Urinary bladder (tissue), 4 donors: ENCODE measurements around the gene GPR32. TPM values are rescaled to one million over a fixed set of nuclear protein-coding genes. Genes with fewer than 3 reads are reported as not detected.
"Not testable (repeated sequence)": the region's sequence is repeated elsewhere in the genome, so short reads cannot be mapped to it uniquely, and the experiment has no call there.

Experiments
- DNase-seq: peaks from one replicate; pipeline ENCODE4 v3.0.0-alpha.2; 2015; ENCODE audit errors: extremely low spot score
- H3K27ac ChIP-seq: one replicate; pipeline ENCODE4 v1.5.1; 2013; ENCODE audit warnings: low read depth, mild to moderate bottlenecking, moderate library complexity
- H3K36me3 ChIP-seq: one replicate; pipeline ENCODE4 v1.6.1; 2013; ENCODE audit warnings: mild to moderate bottlenecking, moderate library complexity; ENCODE audit not compliant: insufficient read depth
- H3K4me1 ChIP-seq: one replicate; pipeline ENCODE4 v1.6.1; 2013; ENCODE audit warnings: mild to moderate bottlenecking, moderate library complexity; ENCODE audit not compliant: insufficient read depth
- H3K4me3 ChIP-seq: one replicate; pipeline ENCODE4 v1.5.1; 2013; ENCODE audit warnings: low read depth, low read length
- WGBS: extraction: QIAGEN DNeasy Blood & Tissue Kit; methylation state at CpG from one replicate; pipeline ENCODE4 v1.1.7; 2013; 5-methylcytosine and 5-hydroxymethylcytosine counted together
- polyA plus RNA-seq: library from polyadenylated mRNA; stranded (reverse); fragments of 200-250 nt; gene quantifications from one replicate; pipeline ENCODE4 v1.2.3, GENCODE V29; 2013
- total RNA-seq: library from RNA; depleted of rRNA; stranded (reverse); fragments of >200 nt; gene quantifications from one replicate; pipeline ENCODE4 v1.2.3, GENCODE V29; 2014
- donor health status: healthy with polysubstance abuse.
- donor health status: healthy.

Gene GPR32
- total and polyA plus RNA-seq, 2 donors = not detected

DNA sequence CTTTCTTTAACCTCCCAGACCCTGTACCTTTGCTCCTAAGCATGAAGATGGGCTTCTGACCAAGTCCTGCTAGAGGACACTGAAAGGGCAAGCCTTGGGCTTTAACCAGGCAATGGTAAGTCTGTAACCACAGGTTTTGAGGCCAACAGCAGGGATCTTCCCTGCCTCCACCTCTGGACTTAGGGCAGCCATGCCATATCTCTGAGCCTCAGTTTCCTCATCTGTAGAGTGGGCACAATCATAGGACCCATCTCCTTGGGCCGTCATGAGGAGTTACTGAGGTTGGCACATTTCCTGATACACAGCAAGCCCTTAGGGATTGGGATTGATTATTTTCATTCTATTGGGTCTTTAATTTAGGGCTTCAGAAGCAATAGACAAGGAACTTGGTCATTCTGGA lies 38.6 kb downstream of the GPR32 start:
- WGBS = 62% methylated on average over 1 of the region's 1 CpG
- DNase-seq = no peak
- H3K4me3 ChIP-seq = no peak overlapping the region
- H3K36me3 ChIP-seq = no peaks in the 10 kb centered on the region
- no peak overlapping the region for H3K27ac ChIP-seq
- H3K4me1 ChIP-seq = no peaks in the 10 kb centered on the region

DNA sequence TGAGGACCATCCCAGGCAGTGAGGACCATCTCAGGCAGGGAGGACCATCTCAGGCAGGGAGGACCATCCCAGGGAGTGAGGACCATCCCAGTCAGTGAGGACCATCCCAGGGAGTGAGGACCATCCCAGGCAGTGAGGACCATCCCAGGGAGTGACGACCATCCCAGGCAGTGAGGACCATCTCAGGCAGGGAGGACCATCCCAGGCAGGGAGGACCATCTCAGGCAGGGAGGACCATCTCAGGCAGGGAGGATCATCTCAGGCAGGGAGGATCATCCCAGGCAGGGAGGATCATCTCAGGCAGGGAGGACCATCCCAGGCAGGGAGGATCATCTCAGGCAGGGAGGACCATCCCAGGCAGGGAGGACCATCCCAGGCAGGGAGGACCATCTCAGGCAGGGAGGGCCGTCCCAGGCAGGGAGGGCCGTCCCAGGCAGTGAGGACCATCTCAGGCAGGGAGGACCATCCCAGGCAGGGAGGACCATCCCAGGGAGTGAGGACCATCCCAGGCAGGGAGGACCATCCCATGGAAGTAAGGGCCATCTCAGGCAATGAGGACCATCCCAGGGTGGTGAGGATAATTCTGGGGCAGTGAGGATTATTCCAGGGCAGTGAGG lies 41.5 kb downstream of the GPR32 start:
- H3K4me3 ChIP-seq, H3K4me1 ChIP-seq, DNase-seq, H3K27ac ChIP-seq, H3K36me3 ChIP-seq: not testable (repeated sequence)
- 81% methylated on average over 3 of the region's 3 CpGs for WGBS

GRCh38 chr19:50812474-50812873 lies 42.2 kb downstream of the GPR32 start:
- H3K4me1 ChIP-seq = no peaks in the 10 kb centered on the region
- no peak for DNase-seq
- WGBS = 65% methylated on average over 3 of the region's 3 CpGs
- H3K4me3 ChIP-seq = no peak overlapping the region
- H3K27ac ChIP-seq = no peak overlapping the region
- no peaks in the 10 kb centered on the region for H3K36me3 ChIP-seq

DNA sequence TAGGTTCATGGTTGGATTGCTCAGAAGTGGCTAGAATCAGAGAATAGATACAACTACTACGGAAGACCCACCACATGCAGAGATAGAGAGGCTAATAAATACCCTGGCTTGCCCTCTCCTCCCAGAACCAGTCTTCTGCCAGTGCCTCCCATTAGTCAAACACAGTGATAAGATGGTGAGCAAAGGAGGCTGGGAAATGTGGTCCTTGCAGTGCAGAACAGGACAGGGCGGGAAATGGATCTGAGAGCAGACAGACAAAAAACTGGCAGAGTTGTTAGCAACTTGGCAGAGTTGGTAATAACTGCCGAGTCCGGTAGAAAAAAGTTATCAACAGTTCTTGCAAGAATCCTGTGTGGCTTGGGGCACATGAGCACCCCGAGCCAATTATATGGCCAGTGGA lies 44.6 kb downstream of the GPR32 start:
- no peak for DNase-seq
- H3K27ac ChIP-seq = no peak overlapping the region
- H3K36me3 ChIP-seq = no peaks in the 10 kb centered on the region
- WGBS = 74% methylated on average over 5 of the region's 5 CpGs
- H3K4me3 ChIP-seq = no peak overlapping the region
- no peaks in the 10 kb centered on the region for H3K4me1 ChIP-seq

GRCh38 chr19:50815439-50815838 lies 45.2 kb downstream of the GPR32 start:
- no peaks in the 10 kb centered on the region for H3K36me3 ChIP-seq
- 78% methylated on average over 1 of the region's 1 CpG for WGBS
- no peaks in the 10 kb centered on the region for H3K4me1 ChIP-seq
- H3K27ac ChIP-seq = no peak overlapping the region
- no peak for DNase-seq
- H3K4me3 ChIP-seq = no peak overlapping the region

- no peak for DNase-seq
- Histone ChIP-seq H3K4me3 (no peak overlapping the region), H3K4me1 (no peaks in the 10 kb centered on the region), H3K36me3 (no peaks in the 10 kb centered on the region), H3K27ac (no peak overlapping the region)
- WGBS = 6% methylated on average over 52 of the region's 52 CpGs
Observed at GRCh38 chr19:50817941-50818858, 47.9 kb downstream of the GPR32 start.

GRCh38 chr19:50818859-50819472 lies 48.7 kb downstream of the GPR32 start:
- WGBS = 70% methylated on average over 12 of the region's 12 CpGs
- H3K36me3 ChIP-seq = no peaks in the 10 kb centered on the region
- no peak for DNase-seq
- no peak overlapping the region for H3K4me3 ChIP-seq
- no peak overlapping the region for H3K27ac ChIP-seq
- no peaks in the 10 kb centered on the region for H3K4me1 ChIP-seq

- no peak overlapping the region for H3K4me3 ChIP-seq
- H3K36me3 ChIP-seq = no peaks in the 10 kb centered on the region
- no peak for DNase-seq
- WGBS = 31% methylated on average over 8 of the region's 8 CpGs
- H3K27ac ChIP-seq = no peak overlapping the region
- no peaks in the 10 kb centered on the region for H3K4me1 ChIP-seq
Observed at GRCh38 chr19:50819636-50820035, 49.4 kb downstream of the GPR32 start.

- Histone ChIP-seq H3K4me1 (no peaks in the 10 kb centered on the region), H3K36me3 (no peaks in the 10 kb centered on the region), H3K4me3 (no peak overlapping the region), H3K27ac (no peak overlapping the region)
- DNase-seq = no peak
- 11% methylated on average over 15 of the region's 15 CpGs for whole genome bisulfite sequencing
Observed at GRCh38 chr19:50820086-50820485, 49.8 kb downstream of the GPR32 start.

DNA sequence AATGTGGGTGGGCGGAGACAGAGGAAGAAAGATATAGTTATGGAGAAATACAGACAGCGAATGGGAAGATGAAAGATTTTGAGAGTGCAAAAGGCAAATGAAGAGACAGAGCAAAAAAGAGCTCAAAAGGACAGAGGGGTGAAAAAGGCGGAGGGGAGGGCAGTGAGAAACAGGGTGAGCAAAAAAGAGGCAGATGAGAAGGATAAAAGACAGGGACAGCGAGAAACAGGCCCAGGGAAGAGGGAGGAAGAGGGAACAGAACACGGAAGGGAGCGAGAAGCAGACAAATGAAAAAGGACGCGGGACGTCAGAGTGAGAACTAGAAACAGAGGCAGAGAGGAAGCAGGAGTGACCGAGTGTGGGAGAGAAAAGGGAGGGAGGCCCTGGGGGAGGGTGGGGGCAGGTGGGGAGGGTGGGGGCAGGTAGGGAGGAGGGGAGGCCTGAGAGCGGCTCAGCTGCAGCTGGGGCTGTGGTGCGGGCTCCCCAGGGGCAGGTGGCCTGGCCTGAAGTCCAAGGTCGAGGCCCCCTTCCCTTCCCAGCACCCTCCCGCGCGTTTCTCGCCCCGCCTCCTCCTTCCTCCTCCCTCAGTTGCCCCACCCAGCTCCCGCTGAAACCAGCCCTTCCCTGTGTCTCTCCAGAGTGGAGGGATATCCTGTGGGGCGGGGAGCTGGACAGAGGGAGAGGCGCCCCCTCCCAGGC lies 50.4 kb downstream of the GPR32 start:
- no peak overlapping the region for H3K27ac ChIP-seq
- WGBS = 4% methylated on average over 21 of the region's 21 CpGs
- no peaks in the 10 kb centered on the region for H3K4me1 ChIP-seq
- DNase-seq = no peak
- H3K36me3 ChIP-seq = no peaks in the 10 kb centered on the region
- H3K4me3 ChIP-seq = no peak overlapping the region

- 61% methylated on average over 4 of the region's 4 CpGs for WGBS
- Histone ChIP-seq H3K36me3 (no peaks in the 10 kb centered on the region), H3K4me3 (no peak overlapping the region), H3K4me1 (no peaks in the 10 kb centered on the region), H3K27ac (no peak overlapping the region)
- DNase-seq = no peak
Observed at GRCh38 chr19:50821248-50821612, 51.0 kb downstream of the GPR32 start.
